OCI-LY7 (cell line): Measurements from ENCODE around the gene DENND4B.
A peak's percentile ranks its signal among the peaks of the same experiment; 100 is the strongest.

Source experiments
- EZH2phosphoT487 ChIP-seq: fragments of 200-600 bp; sonication (generic); IDR thresholded peaks from 2 replicates; pipeline ENCODE4 v1.6.1; 2018; ENCODE audit warnings: low read depth, borderline replicate concordance, mild to moderate bottlenecking, mixed run types, antibody characterized with exemption, low read length, moderate library complexity, mixed read lengths
- TF ChIP-seq, protein P1 (sequence below): fragments of 200-600 bp; sonication (generic); conservative IDR thresholded peaks from 2 replicates; pipeline ENCODE4 v1.5.1; 2014; ENCODE audit warnings: mild to moderate bottlenecking, antibody characterized with exemption, low read length, moderate library complexity, mixed read lengths

GRCh38 chr1:153967107-153967999 lies 20.8 kb upstream of the DENND4B start, which contains the start of gene CREB3L4:
- TF ChIP-seq, protein P1, sequence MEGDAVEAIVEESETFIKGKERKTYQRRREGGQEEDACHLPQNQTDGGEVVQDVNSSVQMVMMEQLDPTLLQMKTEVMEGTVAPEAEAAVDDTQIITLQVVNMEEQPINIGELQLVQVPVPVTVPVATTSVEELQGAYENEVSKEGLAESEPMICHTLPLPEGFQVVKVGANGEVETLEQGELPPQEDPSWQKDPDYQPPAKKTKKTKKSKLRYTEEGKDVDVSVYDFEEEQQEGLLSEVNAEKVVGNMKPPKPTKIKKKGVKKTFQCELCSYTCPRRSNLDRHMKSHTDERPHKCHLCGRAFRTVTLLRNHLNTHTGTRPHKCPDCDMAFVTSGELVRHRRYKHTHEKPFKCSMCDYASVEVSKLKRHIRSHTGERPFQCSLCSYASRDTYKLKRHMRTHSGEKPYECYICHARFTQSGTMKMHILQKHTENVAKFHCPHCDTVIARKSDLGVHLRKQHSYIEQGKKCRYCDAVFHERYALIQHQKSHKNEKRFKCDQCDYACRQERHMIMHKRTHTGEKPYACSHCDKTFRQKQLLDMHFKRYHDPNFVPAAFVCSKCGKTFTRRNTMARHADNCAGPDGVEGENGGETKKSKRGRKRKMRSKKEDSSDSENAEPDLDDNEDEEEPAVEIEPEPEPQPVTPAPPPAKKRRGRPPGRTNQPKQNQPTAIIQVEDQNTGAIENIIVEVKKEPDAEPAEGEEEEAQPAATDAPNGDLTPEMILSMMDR: peak; percentile 67
- no peak for TF ChIP-seq EZH2phosphoT487
